ENCODE measurements around the gene LRRC56. TPM values are rescaled to one million over a fixed set of nuclear protein-coding genes. Genes with fewer than 3 reads are reported as not detected.
A peak's percentile ranks its signal among the peaks of the same experiment; 100 is the strongest.

The LRRC56 gene
- total RNA-seq, 6 experiments from 2014 or later = 0.23 to 0.83 (median 0.55) TPM

GRCh38 chr11:574632-575312 is 37.4 kb downstream of the LRRC56 start:
- H3K27me3 Mint-ChIP-seq (ENCODE audit: insufficient read depth) = peaks cover 3% of the 10 kb centered on the region; the same call in 1 of the 2 replicates
- H3K27ac Mint-ChIP-seq = peak overlapping the region; percentile 16; the same call in 1 of the 2 replicates
- peak overlapping the region; percentile 84 for H3K4me3 Mint-ChIP-seq
- peaks cover 32% of the 10 kb centered on the region for H3K4me1 Mint-ChIP-seq (ENCODE audit: low read depth)
- H3K9me3 Mint-ChIP-seq = no peaks in the 10 kb centered on the region
- TF ChIP-seq, protein P1, sequence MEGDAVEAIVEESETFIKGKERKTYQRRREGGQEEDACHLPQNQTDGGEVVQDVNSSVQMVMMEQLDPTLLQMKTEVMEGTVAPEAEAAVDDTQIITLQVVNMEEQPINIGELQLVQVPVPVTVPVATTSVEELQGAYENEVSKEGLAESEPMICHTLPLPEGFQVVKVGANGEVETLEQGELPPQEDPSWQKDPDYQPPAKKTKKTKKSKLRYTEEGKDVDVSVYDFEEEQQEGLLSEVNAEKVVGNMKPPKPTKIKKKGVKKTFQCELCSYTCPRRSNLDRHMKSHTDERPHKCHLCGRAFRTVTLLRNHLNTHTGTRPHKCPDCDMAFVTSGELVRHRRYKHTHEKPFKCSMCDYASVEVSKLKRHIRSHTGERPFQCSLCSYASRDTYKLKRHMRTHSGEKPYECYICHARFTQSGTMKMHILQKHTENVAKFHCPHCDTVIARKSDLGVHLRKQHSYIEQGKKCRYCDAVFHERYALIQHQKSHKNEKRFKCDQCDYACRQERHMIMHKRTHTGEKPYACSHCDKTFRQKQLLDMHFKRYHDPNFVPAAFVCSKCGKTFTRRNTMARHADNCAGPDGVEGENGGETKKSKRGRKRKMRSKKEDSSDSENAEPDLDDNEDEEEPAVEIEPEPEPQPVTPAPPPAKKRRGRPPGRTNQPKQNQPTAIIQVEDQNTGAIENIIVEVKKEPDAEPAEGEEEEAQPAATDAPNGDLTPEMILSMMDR (IDR thresholded peaks at IDR 0.05) = no peak
- DNase-seq = no peak
- H3K36me3 Mint-ChIP-seq (ENCODE audit: low read depth) = peaks cover 6% of the 10 kb centered on the region; the same call in 1 of the 2 replicates

- Mint-ChIP-seq H3K27me3 (ENCODE audit: insufficient read depth) (peaks cover 3% of the 10 kb centered on the region; the same call in 1 of the 2 replicates), H3K36me3 (ENCODE audit: low read depth) (peaks cover 6% of the 10 kb centered on the region; the same call in 1 of the 2 replicates), H3K27ac (no peak overlapping the region; the same call in 1 of the 2 replicates), H3K9me3 (no peaks in the 10 kb centered on the region), H3K4me3 (peak overlapping the region; percentile 84), H3K4me1 (ENCODE audit: low read depth) (peaks cover 37% of the 10 kb centered on the region)
- no peak for DNase-seq
- TF ChIP-seq, protein P1 (IDR thresholded peaks at IDR 0.05) = no peak
Measured at GRCh38 chr11:575313-575995, 38.1 kb downstream of the LRRC56 start.

GRCh38 chr11:575996-576768 is 38.9 kb downstream of the LRRC56 start, which contains the start of gene PHRF1:
Gene PHRF1, plus strand, starts transcription at chr11:576470. Its CDS starts 5,043 bp downstream, at chr11:581513.
- peaks cover 6% of the 10 kb centered on the region; the same call in 1 of the 2 replicates for H3K36me3 Mint-ChIP-seq (ENCODE audit: low read depth)
- peaks cover 40% of the 10 kb centered on the region for H3K4me1 Mint-ChIP-seq (ENCODE audit: low read depth)
- peak within 1 kb of the TSS; percentile 98 for H3K27ac Mint-ChIP-seq
- peaks cover 3% of the 10 kb centered on the region; the same call in 1 of the 2 replicates for H3K27me3 Mint-ChIP-seq (ENCODE audit: insufficient read depth)
- TF ChIP-seq, protein P1 (IDR thresholded peaks at IDR 0.05) = no peak
- peak; percentile 89 for DNase-seq
- peak within 1 kb of the TSS; percentile 95 for H3K4me3 Mint-ChIP-seq
- no peaks in the 10 kb centered on the region for H3K9me3 Mint-ChIP-seq

DNA sequence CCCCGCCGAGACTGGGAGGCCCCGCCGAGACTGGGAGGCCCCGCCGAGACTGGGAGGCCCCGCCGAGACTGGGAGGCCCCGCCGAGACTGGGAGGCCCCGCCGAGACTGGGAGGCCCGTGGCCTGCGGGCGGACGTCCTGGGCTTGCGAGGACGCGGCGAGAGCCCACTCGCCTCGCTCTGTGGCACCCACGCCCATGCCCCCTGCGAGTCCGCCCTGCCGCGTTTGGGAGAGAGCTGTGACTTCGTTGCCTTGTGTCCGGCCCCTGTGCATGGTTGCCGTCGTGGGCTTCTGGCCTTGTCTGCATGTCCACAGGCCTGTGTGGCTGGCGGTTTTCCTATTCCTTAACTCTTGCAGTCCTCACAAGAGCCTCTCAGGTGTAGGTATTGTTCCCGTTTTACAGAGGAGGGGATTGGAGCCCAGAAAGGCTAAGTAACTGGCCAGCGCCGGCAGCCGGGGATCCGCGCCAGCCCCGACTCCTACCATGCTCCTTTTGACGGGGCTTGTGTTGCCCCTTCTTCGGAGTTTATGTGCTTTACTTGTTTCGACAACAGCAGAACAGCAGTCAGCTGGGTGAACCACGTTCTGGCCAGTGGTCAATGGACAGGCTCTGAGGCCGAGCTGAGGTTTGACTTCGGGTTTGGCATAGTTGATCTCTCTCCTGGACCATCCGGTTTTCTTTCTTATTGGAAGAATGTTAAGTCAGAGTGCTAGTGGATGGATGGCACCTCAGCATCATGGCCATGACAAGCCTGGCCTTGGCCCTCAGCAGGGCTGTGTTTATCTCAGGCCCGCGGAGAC is 39.7 kb downstream of the LRRC56 start:
- peaks cover 9% of the 10 kb centered on the region; the same call in 1 of the 2 replicates for H3K36me3 Mint-ChIP-seq (ENCODE audit: low read depth)
- H3K4me1 Mint-ChIP-seq (ENCODE audit: low read depth) = peaks cover 42% of the 10 kb centered on the region
- H3K9me3 Mint-ChIP-seq = no peaks in the 10 kb centered on the region
- TF ChIP-seq, protein P1 (IDR thresholded peaks at IDR 0.05) = no peak
- peak overlapping the region; percentile 85 for H3K27ac Mint-ChIP-seq
- peak overlapping the region; percentile 95 for H3K4me3 Mint-ChIP-seq
- H3K27me3 Mint-ChIP-seq (ENCODE audit: insufficient read depth) = peaks cover 3% of the 10 kb centered on the region; the same call in 1 of the 2 replicates
- DNase-seq = no peak

DNA sequence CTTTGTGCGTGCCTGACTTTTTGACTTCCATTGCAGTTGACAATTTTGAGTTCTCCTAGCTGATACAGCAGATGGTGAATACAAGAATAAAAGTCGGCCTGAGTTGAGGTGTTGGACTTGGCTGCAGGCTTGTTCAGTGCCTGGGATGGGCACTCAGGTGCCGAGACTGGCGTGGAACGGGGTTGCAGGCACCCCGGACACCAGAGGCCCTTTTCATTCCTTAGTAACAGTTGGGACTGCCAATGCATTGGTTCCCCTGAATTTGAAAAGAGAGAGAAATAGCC is 40.2 kb downstream of the LRRC56 start:
- Mint-ChIP-seq H3K36me3 (ENCODE audit: low read depth) (peaks cover 9% of the 10 kb centered on the region; the same call in 1 of the 2 replicates), H3K4me3 (peak overlapping the region; percentile 95), H3K27me3 (ENCODE audit: insufficient read depth) (peaks cover 3% of the 10 kb centered on the region; the same call in 1 of the 2 replicates), H3K4me1 (ENCODE audit: low read depth) (peaks cover 42% of the 10 kb centered on the region), H3K9me3 (no peaks in the 10 kb centered on the region), H3K27ac (peak overlapping the region; percentile 85)
- TF ChIP-seq, protein P1 (IDR thresholded peaks at IDR 0.05) = no peak
- DNase-seq = no peak

Measured in HFFc6 (cell line).